ENCODE data around the gene CD79B.

The CD79B gene

DNA sequence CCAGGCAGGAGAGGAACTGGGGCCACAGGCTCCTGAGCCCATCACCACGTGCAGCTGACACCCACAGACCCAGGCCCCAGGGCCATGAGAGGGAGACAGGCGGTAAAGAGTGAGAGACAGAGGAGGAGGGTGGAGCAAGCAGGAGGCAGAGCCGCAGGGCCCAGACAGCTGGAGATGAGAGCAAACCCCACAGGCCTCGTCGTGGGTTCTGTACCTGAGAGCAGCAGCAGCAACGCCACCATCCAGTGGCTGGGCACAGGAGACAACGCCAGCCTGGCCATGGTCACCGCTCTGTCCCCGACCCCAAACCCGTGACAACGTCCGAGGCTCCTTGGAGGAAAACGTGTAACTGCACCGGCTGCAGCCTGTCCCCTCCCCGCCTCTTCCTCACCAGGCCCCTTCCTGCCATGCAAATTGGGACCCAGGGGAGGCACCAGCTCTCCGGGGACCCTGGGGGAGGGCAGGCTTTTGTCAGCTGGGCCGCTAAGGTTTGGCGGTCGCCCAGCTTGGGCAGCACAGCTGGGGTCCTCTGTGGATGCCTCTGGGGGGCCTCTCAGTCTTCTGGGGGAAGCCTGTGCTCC is at the start of gene CD79B:
Gene CD79B (minus strand): TSS at position 351 of the 581 bp plus-strand sequence. CDS start 70 bp downstream, at position 281.
- FAIRE-seq: no peak

DNA sequence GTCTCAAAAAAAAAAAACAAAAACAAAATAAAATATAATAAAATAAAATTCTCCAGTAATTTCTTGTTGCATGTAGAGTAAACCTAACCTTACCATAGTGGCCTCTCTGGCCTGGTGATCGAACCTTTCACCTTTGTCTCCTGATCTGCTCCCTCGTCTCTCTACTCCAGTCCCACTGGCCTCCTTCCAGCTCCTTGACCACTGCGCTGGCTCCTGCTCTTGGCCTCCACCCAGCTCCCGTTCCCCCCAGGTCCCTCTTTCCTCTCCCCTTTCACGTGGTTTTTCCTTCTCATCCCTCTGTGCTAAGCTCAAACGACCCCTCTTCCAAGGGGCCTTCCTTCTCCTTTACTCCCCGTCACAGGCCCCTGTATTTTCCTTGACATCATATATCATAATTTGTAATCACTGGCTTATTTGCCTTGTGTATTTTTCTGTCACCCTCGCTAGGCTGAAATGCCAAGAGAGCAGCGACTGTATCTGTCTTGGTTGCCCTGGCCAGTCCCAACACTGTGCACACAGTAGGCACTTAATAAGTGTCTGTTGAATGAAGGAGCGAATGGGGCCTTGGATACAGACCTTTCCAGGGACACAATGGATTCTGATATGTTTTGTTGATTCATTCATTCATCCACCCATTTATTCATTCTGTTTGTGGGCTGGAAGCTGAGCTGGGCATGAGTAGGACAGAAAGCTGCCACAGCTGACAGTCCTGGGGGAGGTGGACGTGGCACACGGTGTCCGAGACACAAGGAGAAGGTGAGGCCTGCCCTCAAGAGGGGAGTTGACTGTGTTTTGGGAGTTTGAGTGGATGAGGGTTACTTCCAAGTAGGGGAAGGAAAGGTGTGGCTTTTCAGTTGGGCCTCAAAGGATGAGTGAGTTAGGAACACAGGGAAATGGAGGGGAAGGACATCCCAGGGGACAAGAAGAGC is 46.4 kb upstream of the CD79B start:
- FAIRE-seq: no peak

DNA sequence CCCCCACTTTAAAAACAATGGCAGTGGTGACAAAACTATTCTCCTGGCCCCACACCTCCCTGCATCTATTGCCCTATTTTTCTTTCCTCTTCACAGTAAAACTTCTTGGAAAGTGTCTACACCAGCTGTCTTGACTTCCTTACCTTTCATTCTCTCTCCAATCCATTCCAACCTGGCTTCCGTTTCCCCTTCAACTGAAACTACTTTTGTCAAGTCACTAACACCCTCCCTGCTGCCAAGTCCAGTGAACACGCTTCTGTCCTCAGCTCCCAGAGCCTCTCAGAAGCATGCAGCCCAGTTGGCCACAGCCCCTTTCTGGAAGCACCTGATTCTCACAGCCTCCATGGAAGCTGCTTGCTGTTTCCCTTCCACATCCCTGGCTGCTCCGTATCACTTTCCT is 44.6 kb upstream of the CD79B start:
- no peak for FAIRE-seq

DNA sequence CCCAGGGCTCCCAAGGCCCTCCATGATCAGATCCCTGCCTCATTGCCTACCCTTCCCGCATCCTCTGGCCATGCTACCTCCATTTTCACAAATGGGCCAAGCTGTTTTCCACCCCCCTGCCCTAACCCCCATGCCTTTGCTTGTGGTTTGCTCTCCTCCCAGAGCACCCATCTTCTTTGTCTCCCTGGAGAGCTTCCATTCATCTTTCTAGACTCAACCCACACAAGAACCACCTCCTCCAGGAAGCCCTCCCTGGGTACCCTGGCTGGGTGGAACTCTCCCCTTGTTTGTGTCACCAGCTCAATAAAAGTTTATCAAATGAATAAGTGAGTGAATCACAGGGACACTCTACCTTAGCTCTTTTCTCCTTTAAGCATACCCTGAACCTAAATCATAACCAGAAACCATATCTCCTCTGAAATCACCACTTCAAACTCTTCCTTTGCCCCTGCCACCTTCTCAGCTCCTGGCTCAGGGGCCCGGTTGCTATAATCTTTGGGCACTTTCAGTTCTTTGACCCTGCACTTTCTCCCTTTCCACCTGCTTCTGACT is 43.5 kb upstream of the CD79B start:
- no peak for FAIRE-seq

DNA sequence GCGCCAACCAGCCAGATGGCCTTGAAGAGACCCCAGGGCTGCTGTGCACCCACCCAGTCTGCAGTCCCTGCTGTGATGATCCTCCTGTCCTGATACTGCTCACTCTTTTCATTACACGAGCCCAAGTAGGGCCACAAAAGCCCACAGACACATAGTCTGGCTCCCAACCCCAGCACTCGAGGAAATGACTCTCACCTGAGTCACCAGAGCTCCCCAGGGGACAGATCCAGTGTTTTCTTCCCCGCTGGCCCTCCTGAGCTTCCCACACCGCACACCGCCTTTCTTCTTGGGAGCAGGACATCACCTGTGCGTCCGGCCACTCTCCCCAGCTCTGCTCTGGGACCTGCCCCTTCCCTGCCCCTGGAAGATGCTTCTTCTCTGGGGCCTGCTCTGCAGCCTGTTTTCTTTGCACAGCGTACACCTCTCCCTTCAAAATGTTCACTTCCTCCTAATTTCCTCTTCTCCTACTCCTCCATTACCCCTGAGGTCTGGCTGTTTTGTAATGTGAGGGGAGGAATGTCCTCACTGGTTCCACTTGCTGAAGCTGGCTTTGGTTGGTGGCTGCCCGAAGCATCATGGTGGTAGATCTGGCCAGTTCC is 42.6 kb upstream of the CD79B start:
- no peak for FAIRE-seq

DNA sequence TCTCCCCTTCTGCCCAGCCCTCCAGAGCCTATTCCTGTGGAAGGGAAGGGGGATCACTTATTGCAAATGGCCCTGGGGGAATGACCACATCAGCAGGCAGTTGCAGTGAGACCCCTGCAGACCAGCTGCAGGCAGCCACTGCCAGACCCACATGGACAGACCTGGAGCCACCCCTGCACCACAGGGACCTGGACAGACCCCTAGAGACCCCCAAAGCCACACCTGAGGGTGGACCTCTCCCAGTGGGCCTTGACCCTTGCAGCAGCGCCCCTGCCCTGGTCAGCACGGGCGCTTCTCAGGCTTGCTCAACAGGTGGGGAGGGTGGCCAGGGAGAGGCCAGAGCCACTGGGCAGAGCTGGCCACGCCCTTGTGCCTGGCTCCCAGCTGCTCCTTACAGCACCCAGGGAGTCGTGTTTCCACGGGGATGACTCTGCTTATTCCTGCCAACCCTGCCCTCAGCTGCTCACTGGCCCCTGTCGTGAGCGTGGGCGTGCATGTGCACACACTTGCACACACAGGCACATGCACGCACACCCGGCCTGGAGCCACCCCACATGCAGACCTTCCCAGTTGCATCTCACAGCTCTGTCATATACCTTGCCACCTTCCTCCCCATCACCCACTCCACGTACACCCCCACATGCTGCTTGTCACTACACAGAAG is 41.9 kb upstream of the CD79B start:
- no peak for FAIRE-seq

DNA sequence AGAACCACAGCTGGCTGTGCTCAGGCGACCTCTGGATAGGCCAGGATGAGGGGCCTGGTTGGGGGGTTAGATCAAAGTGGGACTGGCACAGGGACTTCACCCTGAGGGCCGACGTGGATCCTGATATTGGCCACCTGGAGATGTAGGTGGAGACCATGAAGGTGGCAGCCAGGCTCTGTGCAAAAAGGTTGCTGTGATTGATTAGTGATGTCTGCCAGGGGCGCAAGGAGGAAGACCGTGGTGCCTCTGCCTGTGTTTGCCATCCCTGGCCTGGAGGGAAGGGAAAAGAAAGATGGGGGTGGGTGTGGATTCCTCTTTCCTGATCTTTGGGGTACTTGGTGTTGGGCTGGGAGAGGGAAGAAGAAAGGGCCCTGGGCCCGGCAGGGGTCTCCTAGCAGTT is 41.1 kb upstream of the CD79B start:
- FAIRE-seq: no peak

DNA sequence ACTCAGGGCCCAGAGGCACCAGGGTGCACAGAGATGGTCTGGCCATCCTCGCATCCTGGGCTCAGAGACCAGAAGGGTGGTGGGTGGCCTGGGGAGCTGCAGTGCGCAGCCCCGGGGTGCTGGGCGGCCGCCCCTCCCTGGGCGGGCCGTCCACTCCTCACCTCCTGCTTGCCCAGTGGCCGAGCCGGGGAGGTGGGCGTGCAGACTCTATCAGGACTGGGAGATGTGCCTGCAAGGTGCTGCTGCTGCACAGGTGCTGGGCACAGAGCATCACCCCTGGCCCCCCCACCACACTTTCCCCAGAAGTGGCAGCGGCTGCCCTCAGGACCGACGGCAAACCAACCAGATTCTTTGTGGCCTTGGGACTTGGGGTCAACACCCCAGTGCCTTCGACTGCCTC is 40.7 kb upstream of the CD79B start, which contains the start of gene SCN4A:
Gene SCN4A (minus strand): TSS at position 123 of the 400 bp plus-strand sequence. CDS start 77 bp downstream, at position 46.
- FAIRE-seq: no peak

DNA sequence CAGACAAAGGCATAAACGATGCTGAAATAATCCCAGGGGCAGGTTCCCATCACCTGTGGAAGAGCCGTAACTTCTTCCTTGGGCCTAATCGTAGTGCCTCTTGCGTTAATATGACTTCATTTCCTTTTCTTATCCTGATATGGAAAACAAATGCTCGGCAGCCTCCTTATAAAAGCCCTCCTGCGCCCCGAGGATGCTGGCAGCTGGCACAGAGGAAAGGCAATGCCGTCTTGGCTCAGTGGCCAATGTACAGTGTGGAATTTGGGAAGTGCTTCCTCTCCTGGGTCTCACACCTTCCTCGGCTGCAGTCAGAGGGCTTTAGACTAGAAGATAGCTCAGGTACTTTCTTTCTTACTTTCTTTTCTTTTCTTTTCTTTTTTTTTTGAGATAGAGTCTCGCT is 37.1 kb upstream of the CD79B start:
- FAIRE-seq: no peak

DNA sequence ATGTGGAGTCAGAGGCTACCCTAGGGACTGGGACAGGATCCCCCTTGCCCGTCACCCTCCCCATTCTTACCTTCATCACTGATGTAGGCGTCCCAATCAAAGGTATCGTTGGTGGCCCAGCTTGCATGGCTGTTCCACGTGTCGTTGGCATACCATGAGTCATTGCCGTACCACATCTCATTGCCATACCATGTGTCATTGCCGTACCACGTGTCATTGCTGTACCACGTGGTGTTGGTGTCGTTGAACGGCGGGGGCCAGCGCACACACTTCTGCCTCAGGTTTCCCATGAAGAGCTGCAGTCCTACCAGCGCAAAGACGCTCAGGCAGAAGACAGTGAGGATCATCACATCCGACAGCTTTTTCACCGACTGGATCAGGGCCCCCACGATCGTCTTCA is 35.8 kb upstream of the CD79B start:
- FAIRE-seq: no peak

DNA sequence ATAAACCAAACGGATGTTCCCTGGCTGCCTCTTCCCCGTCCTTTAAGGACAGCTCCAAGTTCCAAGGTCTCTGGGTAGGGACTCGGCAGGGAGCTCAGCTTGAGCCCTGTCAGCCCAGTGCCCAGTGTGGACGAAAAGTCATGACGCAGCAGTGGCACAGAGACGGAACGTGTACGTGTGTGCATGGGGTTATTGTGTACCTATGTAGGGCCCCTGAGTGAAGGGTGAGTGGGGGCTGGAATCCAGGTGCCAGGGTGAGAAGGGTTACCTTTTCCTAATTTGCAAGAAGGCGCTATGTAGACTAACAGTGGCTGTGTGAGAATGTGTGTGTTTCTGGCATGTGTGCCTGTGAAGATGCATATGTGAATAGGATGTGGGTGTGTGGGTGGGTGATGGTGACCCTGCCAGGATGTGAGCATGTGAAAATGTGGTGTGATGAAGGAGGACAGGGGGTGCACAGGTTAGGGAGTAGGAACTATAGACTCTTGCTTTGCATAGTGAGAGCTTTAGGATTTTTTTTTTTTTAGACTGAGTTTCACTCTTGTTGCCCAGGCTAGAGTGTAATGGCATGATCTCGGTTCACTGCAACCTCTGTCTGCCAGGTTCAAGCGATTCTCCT is 34.6 kb upstream of the CD79B start:
- FAIRE-seq: no peak

DNA sequence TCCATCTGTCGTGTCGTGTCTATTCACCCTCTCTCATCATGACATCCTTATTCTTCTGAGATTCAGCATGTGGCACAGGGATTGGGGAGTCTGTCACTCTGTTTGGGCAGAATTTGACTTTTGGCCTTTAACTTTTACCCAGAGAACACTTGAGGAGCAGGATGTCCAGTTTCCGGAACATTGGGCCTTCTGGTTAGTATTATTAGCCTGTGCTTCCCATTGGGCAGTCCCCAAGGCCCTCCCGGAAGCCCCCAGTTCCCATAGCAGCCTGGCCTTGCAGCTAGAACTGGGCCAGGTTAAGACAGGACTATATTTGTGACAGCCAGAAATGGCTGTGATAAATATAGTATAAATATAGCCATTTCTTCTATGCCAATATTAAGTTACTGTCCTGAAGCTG is 31.0 kb upstream of the CD79B start:
- FAIRE-seq: no peak

DNA sequence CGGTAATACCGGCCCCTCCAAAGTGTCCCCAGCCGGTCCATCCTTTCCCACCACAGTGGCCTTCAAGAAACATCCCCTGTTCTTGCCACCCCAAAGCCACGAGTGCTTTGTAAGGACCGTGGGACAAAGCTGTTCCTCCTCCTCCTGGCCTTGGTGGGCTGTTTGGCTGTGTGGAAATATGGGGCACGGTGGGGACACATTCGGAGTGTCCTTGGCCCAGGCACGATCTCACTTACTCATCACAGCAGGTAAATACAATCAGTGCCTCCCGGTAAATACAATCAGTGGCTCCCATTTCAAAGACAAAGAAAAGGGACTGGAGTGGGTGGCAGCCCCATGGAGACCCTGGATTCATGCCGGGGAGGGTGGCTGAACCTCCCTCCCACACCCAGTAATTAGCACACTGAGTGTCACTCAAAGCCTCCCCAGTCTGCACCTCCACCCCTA is 30.2 kb upstream of the CD79B start:
- no peak for FAIRE-seq

DNA sequence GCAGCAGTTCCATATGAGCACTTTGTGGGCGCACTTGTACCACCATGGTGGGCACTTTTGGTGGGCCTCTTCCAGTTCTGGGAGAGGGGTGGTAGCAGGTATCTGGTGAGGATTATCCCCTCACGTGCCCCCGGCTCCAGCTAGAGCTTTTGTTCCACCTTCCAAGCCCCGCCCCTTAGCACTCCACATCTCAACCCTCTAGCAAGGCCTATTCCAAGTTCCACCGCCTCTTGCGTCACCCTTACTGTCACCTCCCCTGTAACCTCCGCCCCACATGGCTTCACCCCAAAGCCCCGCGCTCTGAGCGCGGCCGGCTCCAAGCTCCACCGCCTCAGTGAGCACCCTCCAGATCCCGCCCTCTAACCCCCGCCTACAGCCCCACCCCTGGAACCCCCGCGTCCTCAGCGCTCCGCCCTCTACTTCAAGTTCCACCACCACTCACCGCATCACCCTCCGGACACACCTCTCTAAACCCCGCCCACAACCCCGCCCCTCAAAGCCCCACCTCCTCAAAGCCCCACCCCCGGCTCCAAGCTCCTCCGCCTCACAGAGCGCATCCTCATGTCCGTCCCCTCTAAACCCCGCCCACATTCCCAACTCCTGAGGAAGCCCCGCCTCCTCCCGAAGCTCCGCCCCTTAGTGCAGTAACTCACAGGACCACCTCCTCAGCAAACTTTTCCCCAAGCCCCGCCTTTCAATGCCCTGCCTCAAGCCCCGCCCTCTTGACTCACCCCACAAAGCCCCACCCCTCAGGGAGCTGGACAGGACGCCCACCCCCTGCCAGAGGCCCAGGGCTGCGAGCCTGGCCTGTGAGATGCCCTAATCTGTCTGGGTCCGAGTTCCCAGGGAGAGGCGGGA is 29.5 kb upstream of the CD79B start:
- no peak for FAIRE-seq

DNA sequence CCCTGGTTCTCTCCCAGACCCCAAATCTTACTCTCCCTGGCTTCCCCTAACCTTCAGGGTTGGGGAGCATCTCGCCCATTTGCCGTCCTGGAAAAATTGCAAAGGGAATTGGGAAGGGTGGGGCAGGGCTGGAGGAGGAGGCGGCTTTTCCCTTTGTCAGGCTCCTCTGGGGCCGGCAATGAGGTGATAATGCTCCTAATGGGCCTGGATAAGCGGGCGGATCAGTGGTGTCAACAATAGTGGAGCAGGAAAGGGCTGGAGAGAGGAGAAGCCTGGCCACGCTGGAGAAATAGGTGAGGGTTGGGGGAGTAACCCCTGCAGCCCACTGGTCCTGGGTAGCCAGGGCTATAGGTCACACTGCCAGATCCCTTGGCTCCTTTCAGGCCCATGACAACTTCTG is 28.3 kb upstream of the CD79B start:
- FAIRE-seq: no peak

DNA sequence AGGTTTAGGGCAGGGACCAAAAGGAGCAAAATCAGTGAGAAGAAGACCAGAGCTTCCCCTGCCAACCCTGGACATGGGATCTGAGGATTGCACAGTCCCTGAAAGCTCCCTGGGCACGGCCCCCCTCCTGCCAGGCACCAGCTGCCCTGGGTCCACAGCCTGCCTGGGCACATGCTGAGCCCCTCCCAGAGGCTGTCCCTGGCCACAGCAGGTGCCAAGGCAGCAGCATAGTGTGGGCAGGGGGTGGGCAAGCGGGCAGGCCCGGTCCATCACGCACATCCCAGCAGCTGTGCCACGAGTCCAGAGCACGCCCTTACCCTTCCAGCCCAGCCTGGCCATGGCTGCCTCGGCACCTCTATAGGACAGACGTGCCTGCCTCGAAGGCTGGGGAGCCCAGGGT is 27.9 kb upstream of the CD79B start:
- FAIRE-seq: no peak

DNA sequence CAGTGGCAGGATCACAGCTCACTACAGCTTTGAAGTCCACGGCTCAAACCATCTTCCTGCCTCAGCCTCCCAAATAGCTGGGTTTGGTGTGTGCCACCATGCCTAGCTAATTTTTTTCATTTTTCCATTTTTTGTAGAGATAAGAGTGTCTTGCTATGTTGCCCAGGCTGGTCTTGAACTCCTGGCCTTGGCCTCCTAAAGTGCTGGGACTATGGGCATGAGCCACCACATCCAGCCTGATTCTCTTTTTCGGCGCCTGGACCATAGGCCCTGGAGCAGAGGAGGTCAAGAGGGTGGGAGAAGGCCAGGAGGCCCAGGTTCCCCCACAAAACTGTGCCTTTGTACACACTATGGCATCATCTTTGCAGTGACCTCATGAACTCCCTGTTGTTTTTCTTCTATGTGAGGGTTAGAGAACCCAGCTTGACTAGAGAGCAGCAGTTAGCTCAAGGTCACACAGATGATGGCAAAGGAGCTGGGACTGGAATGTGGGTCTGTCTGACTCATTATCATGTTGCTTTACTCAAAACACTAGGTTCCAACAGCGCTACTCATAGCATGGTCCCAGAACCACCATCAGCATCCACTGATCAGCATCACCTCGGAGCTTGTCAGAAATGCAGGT is 24.3 kb upstream of the CD79B start:
- FAIRE-seq: no peak

DNA sequence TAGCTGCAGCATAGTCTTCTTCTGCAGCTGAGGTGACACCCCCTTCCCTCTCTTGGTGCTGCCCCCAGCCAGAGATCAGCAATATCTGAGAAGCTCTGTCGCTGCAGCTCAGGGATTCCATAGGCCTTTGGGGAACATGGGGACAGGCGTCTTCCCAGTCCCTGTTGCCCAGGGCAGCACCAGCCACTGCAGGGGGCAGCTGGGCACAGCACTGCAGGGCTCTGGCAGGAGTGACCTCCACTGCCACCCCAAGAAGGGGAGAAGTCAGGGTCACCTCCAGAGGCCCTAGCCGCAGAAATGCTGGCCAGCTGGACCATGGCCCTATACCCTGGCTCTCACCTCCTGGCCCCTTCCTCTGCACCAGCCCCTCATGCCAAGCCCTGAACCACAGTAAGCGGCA is 23.7 kb upstream of the CD79B start:
- FAIRE-seq: no peak

DNA sequence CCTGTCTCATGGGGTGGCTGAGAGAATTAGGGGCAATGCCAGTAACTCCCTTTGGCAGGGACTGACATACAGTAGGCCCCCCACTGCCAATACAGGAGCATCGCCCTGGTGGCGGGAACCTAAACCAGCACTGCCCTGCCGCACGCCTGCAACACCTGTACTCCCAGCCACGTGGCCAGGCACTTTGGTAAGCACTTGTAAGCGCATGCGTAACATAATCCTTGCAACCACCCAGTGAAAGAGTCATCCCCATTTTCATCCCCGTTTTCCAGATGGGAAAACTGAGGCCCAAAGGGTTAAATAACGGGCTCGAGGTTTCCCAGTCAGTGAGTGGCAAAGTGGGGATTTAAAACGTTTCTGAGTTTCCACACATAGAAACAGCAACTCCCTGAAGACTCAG is 23.1 kb upstream of the CD79B start:
- FAIRE-seq: no peak

DNA sequence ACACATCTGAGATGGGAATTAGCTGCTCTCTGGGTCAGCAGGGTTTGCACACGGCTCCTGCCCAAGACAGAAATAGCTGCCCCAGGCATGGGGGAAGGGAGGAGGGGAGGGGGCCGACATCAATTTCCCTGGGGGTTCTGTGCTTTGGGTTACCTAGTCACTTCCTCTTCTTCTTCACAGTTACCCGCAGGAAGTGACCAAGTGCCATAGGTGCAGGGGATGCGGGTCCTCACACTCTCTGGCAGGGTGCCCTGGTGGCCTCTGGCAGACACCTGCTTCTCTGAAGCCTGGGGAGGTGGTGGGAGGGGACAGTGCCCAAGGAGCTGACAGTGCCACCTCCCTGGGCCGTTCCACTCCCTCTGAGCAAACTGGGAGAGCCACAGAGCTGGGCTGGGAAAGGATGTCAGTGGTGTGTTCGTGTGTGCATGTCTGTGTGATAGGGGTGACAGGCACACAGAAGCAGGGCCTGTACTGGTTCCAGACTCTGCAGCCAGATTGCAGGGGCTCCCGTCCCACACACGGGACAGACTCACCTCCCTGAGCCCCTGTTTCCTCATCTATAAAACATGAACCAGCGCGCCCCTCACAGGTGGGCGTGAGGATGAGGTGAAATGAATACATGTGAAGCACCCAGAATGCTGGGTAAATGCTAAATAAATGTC is 22.4 kb upstream of the CD79B start:
- no peak for FAIRE-seq

Data from G401.6 (cell line).